Effector memory CD8-positive, alpha-beta T cell (primary cell): ENCODE measurements around the gene PLXNA4.

Source experiments
- ATAC-seq: fragments of 150-1000 bp; cut with Tn5 transposase; replicated peaks from 2 replicates; pipeline ENCODE4 v1.10.0; 2021; ENCODE audit warnings: mild to moderate bottlenecking, moderate library complexity
- DNase-seq, 3 experiments: peaks; one replicate each; pipeline ENCODE4 v3.0.0; 2021
- H3K27ac Mint-ChIP-seq, 2 donors: one replicate each; pipeline ENCODE4 v1.8.0; 2022; ENCODE audit warnings: mild to moderate bottlenecking in 2 of 2, mixed read lengths in 2 of 2, moderate library complexity in 2 of 2
- H3K27me3 Mint-ChIP-seq, 2 donors: one replicate each; pipeline ENCODE4 v1.8.0; 2022; ENCODE audit warnings: mixed read lengths in 2 of 2
- H3K36me3 Mint-ChIP-seq: one replicate; pipeline ENCODE4 v1.8.0; 2022; ENCODE audit warnings: mild to moderate bottlenecking, moderate library complexity, mixed read lengths; ENCODE audit not compliant: insufficient read depth
- H3K4me1 Mint-ChIP-seq, 2 donors: one replicate each; pipeline ENCODE4 v1.8.0; 2022; ENCODE audit warnings: low read depth in 2 of 2, mixed read lengths in 2 of 2
- H3K4me3 Mint-ChIP-seq, 2 donors: one replicate each; pipeline ENCODE4 v1.8.0; 2022; ENCODE audit warnings: mild to moderate bottlenecking in 2 of 2, mixed read lengths in 2 of 2, moderate library complexity in 2 of 2
- H3K9me3 Mint-ChIP-seq, 2 donors: one replicate each; pipeline ENCODE4 v1.8.0; 2022; ENCODE audit warnings: mixed read lengths in 2 of 2

The PLXNA4 gene

DNA sequence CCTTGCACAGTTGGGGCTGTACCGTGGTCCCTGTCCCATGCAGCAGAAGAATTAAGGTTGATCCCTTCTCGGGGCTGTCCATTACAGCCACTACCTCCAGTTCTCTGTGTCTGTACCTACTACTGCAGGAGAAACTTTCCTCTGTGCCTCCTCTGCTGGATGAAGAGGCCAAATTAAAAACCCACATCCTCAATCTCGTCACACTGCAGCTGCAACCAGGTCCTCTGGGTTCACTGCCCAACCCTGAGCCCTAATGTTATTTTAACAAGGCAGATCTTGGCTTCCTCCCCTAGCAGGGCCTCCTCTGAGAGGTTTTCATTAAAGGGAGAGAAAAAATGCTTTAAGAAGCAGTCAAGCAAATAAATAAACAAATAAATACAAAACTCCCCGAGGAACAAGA, 66.6 kb downstream of the PLXNA4 start:
- no peaks in the 10 kb centered on the region for H3K36me3 Mint-ChIP-seq
- H3K9me3 Mint-ChIP-seq: no peaks in the 10 kb centered on the region
- peaks cover 14 to 23% of the 10 kb centered on the region in 2 donors for H3K4me1 Mint-ChIP-seq
- H3K27me3 Mint-ChIP-seq: peaks cover 0 to 10% of the 10 kb centered on the region in 2 donors
- ATAC-seq: peak; percentile 39
- no peak overlapping the region for H3K4me3 Mint-ChIP-seq
- H3K27ac Mint-ChIP-seq: peak overlapping the region in 1 of 2 donors; percentile 36
- no peak for DNase-seq

DNA sequence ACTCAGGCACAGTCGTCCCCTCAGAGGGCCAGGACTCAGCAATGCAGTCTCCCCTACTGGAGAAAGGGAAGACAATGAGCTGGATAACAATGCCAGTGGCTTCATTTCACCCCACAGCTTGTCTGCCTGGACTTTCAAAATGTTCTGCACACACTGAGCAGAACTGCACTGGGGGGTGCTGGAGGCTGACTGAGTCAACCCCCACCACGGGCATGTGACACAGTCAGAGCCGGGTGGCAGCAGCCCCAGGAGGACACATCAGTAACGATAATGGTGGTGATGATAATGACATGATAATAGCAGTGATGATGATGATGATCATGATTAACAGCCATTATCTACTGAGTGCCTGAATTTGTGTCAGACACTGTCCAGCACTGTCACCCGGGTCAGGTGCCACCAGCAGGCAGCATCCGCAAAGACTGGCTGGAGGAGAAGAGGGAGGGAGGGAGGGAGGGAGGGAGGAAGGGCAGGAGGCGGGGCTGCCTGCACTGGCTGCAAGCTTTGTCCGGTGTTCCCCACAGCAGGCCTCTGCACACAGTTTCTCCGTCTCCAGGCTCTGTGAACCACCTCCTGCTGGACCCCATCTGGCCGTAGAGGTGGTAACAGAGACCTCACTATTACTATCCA, 67.4 kb downstream of the PLXNA4 start:
- no peak overlapping the region for H3K4me3 Mint-ChIP-seq
- ATAC-seq (no peak), DNase-seq (no peak)
- H3K36me3 Mint-ChIP-seq: no peaks in the 10 kb centered on the region
- H3K27ac Mint-ChIP-seq: no peak overlapping the region
- peaks cover 0 to 10% of the 10 kb centered on the region in 2 donors for H3K27me3 Mint-ChIP-seq
- H3K9me3 Mint-ChIP-seq: no peaks in the 10 kb centered on the region
- peaks cover 14 to 23% of the 10 kb centered on the region in 2 donors for H3K4me1 Mint-ChIP-seq

DNA sequence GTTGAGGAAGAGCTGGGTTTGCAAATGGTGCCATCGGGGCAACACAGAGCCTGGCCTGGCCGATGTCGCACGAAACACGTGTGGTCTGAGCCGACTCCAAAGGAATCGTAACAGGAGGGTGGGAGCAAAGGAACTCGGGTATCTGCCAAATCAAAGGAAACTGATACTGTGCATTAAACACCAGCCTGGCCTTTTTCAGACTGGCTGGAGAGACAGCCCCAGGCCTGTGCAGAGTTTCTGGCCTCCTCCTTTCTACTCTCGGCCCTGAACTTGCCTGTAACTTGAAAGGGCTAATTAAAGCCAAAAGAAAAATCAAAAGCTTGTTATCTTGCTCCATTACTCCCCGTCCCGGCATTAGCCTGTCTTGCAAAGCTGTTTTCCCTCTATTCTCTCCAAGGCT, 71.4 kb downstream of the PLXNA4 start:
- Mint-ChIP-seq H3K27me3 (no peaks in the 10 kb centered on the region), H3K4me3 (no peak overlapping the region), H3K4me1 (peaks cover 11 to 12% of the 10 kb centered on the region in 2 donors), H3K27ac (no peak overlapping the region), H3K9me3 (no peaks in the 10 kb centered on the region), H3K36me3 (no peaks in the 10 kb centered on the region)
- DNase-seq (no peak), ATAC-seq (no peak)

DNA sequence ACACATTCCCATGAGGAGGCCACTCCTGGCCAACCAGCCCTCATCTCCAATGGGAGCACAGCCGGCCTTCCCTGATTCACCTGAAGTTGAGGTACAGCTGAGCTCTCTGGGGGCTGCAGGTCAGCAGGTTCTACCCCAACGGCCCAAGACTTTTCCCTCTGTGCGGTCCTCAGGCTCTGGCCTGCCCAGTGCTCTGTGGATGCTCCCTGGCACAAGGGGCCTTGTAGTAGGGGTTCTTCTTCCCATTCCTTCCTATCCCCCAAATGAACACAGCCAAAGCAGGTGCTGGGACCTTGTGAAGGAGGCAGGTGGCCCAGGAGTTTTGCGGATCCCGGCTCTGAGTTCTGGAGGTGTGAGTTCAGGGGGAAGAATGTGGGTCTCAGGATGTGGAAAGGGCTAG, 72.2 kb downstream of the PLXNA4 start:
- ATAC-seq (no peak), DNase-seq (no peak)

DNA sequence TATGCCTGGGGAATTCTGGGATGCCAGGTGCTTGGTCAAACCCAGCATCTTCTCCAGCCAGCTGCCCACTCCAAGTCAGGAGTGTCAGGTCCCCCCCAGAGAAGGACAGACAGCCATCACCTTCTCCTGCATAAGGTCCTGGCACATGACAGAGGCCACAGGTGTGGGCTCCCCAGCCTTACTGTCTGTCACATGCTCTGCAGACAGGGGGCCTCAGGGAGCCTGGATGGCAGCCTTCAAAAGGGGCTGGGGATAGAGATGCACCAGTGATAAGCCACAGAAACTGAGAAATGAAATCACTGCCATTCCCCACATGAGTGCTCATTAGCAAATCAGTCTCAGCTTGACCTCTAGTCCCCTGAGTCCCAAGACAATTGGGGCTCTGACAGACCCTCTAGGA, 72.9 kb downstream of the PLXNA4 start:
- Mint-ChIP-seq H3K27me3 (peaks cover 0 to 8% of the 10 kb centered on the region in 2 donors), H3K27ac (no peak overlapping the region), H3K9me3 (no peaks in the 10 kb centered on the region), H3K36me3 (no peaks in the 10 kb centered on the region), H3K4me3 (no peak overlapping the region), H3K4me1 (peaks cover 0 to 3% of the 10 kb centered on the region in 2 donors)
- ATAC-seq (no peak), DNase-seq (no peak)

More for the DNA sequence above, 72.2 kb downstream of the PLXNA4 start:
- Mint-ChIP-seq H3K9me3 (no peaks in the 10 kb centered on the region), H3K27me3 (peaks cover 0 to 7% of the 10 kb centered on the region in 2 donors), H3K4me3 (no peak overlapping the region), H3K36me3 (no peaks in the 10 kb centered on the region), H3K4me1 (peaks cover 4 to 7% of the 10 kb centered on the region in 2 donors), H3K27ac (no peak overlapping the region)

DNA sequence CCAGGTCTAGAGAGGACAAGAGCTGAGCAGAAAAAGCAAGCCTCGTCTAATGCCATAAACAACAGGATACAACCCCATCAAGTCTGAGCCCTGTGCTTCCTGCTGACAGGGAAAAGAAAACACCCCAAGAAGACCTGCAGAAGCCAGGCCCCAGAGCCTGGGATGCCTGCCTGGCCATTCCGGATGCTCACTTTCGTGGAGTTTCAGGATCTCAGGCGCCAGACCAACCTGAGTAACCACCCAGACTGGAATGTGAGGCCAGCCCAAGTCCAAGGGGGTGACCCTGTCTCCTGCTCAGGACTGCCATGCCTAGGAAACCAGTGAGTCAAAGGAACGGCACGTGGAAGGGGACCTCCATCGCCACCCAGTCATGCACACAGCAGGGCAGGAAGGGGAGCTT, 74.3 kb downstream of the PLXNA4 start:
- no peak overlapping the region for H3K4me3 Mint-ChIP-seq
- no peaks in the 10 kb centered on the region for H3K9me3 Mint-ChIP-seq
- peaks cover 0 to 3% of the 10 kb centered on the region in 2 donors for H3K4me1 Mint-ChIP-seq
- no peaks in the 10 kb centered on the region for H3K36me3 Mint-ChIP-seq
- ATAC-seq: no peak
- DNase-seq: no peak
- peaks cover 0 to 8% of the 10 kb centered on the region in 2 donors for H3K27me3 Mint-ChIP-seq
- H3K27ac Mint-ChIP-seq: no peak overlapping the region

- Mint-ChIP-seq H3K4me3 (no peak overlapping the region), H3K27me3 (peaks cover 0 to 8% of the 10 kb centered on the region in 2 donors), H3K4me1 (peaks cover 0 to 3% of the 10 kb centered on the region in 2 donors), H3K36me3 (no peaks in the 10 kb centered on the region), H3K9me3 (no peaks in the 10 kb centered on the region), H3K27ac (no peak overlapping the region)
- ATAC-seq (no peak), DNase-seq (no peak)
Measured at GRCh38 chr7:132500727-132501440, 75.4 kb downstream of the PLXNA4 start.

GRCh38 chr7:132499487-132499886, 76.8 kb downstream of the PLXNA4 start:
- Mint-ChIP-seq H3K36me3 (no peaks in the 10 kb centered on the region), H3K9me3 (no peaks in the 10 kb centered on the region), H3K4me3 (no peak overlapping the region), H3K27me3 (peaks cover 0 to 8% of the 10 kb centered on the region in 2 donors), H3K27ac (peak overlapping the region in 1 of 2 donors; percentile 2), H3K4me1 (no peaks in the 10 kb centered on the region)
- ATAC-seq (no peak), DNase-seq (no peak)

GRCh38 chr7:132499065-132499464, 77.2 kb downstream of the PLXNA4 start:
- Mint-ChIP-seq H3K27me3 (peaks cover 0 to 8% of the 10 kb centered on the region in 2 donors), H3K4me3 (no peak overlapping the region), H3K9me3 (no peaks in the 10 kb centered on the region), H3K4me1 (no peaks in the 10 kb centered on the region), H3K36me3 (no peaks in the 10 kb centered on the region), H3K27ac (peak overlapping the region in 1 of 2 donors; percentile 2)
- DNase-seq (no peak), ATAC-seq (no peak)

DNA sequence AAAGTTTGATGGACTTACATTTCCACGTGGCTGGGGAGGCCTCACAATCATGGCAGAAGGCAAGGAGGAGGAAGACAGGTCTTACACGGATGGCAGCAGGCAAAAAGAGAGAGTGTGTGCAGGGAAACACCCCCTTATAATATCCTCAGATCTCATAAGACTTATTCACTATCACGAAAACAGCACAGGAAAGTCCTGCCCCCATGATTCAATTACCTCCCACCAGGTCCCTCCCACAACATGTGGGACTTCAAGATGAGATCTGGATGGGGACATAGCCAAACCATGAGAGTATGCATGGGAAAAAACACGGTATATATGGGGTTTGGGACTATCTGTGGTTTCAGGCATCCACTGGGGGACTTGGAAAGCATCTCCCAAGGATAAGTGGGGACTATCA, 78.0 kb downstream of the PLXNA4 start:
- peaks cover 0 to 8% of the 10 kb centered on the region in 2 donors for H3K27me3 Mint-ChIP-seq
- H3K27ac Mint-ChIP-seq: no peak overlapping the region
- H3K36me3 Mint-ChIP-seq: no peaks in the 10 kb centered on the region
- H3K9me3 Mint-ChIP-seq: no peaks in the 10 kb centered on the region
- H3K4me3 Mint-ChIP-seq: no peak overlapping the region
- ATAC-seq (no peak), DNase-seq (no peak)
- no peaks in the 10 kb centered on the region for H3K4me1 Mint-ChIP-seq

GRCh38 chr7:132497098-132497497, 79.2 kb downstream of the PLXNA4 start:
- no peaks in the 10 kb centered on the region for H3K9me3 Mint-ChIP-seq
- no peak overlapping the region for H3K27ac Mint-ChIP-seq
- H3K4me3 Mint-ChIP-seq: no peak overlapping the region
- ATAC-seq (no peak), DNase-seq (no peak)
- peaks cover 0 to 8% of the 10 kb centered on the region in 2 donors for H3K27me3 Mint-ChIP-seq
- no peaks in the 10 kb centered on the region for H3K36me3 Mint-ChIP-seq
- H3K4me1 Mint-ChIP-seq: no peaks in the 10 kb centered on the region

- Mint-ChIP-seq H3K4me1 (no peaks in the 10 kb centered on the region), H3K4me3 (no peak overlapping the region), H3K36me3 (no peaks in the 10 kb centered on the region), H3K27ac (no peak overlapping the region), H3K27me3 (peaks cover 0 to 8% of the 10 kb centered on the region in 2 donors), H3K9me3 (no peaks in the 10 kb centered on the region)
- no peak for DNase-seq
- no peak for ATAC-seq
Measured at GRCh38 chr7:132495936-132496335, 80.3 kb downstream of the PLXNA4 start.

GRCh38 chr7:132494474-132494873, 81.8 kb downstream of the PLXNA4 start:
- Mint-ChIP-seq H3K27ac (no peak overlapping the region), H3K27me3 (peaks cover 0 to 5% of the 10 kb centered on the region in 2 donors), H3K4me1 (no peaks in the 10 kb centered on the region), H3K4me3 (no peak overlapping the region), H3K36me3 (no peaks in the 10 kb centered on the region), H3K9me3 (no peaks in the 10 kb centered on the region)
- ATAC-seq: no peak
- DNase-seq: no peak

DNA sequence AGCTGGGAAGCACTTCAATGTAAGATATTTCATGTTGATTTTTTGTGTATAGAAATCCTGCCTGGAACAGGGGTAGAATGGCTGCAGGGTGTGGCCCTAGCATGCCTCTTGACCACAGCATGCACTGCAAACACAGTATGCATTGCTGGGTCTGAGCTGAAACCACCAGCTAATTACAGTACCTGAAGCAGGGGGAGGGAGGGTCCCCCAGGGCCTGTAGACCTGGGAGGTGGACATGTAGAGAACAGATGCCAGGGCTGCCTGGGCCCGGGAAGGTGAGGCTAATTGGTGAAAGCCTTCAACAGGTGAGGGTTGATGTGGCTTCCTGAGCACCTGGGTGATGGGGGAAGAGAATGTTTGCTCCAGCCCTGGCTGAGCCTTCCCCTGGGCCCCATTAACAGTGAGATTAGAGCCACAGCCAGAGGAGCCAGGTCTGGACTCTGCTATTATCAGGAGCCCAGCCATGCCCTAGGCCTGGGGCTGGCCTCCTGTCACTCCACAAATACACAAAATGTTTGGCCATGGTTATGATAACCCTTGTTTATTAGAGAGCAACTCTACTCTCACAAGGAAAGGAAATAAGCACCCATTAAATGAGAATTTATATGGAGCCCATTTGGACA, 83.3 kb downstream of the PLXNA4 start:
- Mint-ChIP-seq H3K27ac (no peak overlapping the region), H3K4me1 (peaks cover 12 to 14% of the 10 kb centered on the region in 2 donors), H3K9me3 (no peaks in the 10 kb centered on the region), H3K36me3 (peaks cover 4% of the 10 kb centered on the region), H3K4me3 (no peak overlapping the region), H3K27me3 (peaks cover 7 to 14% of the 10 kb centered on the region in 2 donors)
- ATAC-seq (no peak), DNase-seq (no peak)
